G401.6 (cell line): ENCODE measurements around the gene PCDHGC5.

Experiments used
- FAIRE-seq: peaks from 2 replicates; lab custom pipeline; 2012; peaks lifted over from hg19 to GRCh38; lab: Jason Lieb, UNC

Gene PCDHGC5

DNA sequence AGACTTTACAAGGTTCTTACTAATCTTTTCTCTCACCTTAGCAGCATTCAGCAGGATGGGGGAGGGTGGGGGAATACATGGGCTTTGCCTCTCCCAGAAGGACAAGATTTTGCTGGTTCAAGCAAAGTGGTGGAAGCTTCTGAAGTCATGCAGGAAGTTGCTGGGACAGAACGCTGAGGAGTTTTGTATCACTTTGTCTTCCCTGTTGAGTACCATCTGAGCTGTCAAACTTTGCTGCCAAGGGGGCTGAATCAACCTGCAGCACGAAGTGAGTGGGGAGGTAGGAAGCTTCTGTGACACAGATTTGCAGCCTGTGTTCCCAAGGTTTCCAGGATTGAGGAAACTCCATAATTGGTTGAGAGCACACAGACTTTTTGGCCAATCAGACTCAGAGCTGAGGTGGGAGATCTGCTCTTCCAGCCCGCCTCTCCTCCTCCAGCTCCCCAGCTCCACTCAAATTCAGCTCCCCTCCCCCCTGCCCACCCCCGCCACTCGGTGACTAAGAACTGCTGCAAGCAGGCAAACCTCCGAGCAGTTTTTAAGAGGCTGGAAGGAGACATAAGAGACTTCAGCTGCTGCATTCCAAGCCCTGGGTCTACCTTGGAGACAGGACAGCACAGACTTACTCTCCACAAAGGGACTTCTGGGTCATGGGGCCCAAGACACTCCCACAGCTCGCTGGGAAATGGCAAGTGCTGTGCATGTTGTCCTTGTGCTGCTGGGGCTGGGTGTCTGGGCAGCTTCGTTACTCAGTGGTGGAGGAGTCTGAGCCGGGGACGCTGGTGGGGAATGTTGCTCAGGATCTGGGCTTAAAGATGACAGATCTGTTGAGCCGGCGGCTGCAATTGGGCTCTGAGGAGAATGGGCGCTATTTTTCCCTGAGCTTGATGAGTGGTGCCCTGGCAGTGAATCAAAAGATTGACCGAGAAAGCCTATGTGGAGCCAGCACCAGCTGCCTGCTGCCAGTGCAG, at the start of gene PCDHGC5:
Gene PCDHGC5 (plus strand): TSS at position 491 of the 971 bp plus-strand sequence. CDS start 160 bp downstream, at position 651.
- FAIRE-seq, result no peak

DNA sequence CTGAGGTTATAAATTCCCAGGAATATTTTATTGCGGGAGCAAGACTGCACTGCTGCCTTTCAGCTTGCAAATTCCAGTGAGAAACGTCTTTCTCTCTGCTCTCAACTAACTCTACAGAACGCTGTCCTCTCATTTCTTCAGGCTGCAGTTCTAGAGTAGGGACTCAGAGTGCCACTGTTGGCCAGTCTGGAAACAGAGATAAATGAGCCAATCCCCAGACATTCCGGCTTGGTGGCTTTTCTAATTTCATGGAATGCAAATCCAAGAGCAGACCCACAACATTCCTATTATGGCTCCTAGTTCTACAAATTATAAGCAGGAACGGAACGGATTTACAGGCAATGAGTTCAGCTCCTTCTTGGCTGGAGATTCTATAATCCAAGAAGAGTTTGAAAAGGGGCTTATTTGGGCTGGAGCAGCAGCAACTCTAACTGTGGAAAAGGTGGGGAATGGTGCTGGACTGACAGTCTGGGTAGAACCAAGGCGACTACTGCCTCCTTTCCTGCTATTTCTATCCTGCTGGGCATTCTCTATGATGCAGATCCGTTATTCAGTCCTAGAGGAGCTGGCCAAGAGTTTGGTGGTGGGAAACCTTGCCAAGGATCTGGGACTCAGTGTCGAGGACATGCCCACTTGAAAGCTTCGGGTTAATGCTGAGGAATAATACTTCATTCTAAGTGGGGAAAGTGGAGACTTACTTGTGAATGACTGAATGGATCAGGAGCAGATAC, 49.3 kb upstream of the PCDHGC5 start:
- FAIRE-seq, result no peak

DNA sequence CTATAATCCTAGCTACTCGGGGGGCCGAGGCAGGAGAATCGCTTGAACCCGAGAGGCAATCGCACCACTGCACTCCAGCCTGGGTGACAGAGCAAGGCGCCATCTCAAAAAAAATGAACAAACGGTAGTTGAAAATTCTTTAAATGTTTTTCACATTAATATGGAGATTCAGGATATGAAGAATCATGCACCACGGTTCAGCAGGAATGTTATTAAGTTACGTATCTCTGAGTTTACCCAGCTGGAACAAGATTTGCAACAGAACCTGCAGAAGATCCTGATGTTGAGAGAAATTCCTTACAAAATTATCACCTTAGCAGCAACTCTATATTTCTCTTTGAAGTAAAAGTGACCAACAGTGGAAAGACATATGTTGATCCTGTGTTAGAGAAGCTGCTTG, 48.5 kb upstream of the PCDHGC5 start:
- no peak for FAIRE-seq

DNA sequence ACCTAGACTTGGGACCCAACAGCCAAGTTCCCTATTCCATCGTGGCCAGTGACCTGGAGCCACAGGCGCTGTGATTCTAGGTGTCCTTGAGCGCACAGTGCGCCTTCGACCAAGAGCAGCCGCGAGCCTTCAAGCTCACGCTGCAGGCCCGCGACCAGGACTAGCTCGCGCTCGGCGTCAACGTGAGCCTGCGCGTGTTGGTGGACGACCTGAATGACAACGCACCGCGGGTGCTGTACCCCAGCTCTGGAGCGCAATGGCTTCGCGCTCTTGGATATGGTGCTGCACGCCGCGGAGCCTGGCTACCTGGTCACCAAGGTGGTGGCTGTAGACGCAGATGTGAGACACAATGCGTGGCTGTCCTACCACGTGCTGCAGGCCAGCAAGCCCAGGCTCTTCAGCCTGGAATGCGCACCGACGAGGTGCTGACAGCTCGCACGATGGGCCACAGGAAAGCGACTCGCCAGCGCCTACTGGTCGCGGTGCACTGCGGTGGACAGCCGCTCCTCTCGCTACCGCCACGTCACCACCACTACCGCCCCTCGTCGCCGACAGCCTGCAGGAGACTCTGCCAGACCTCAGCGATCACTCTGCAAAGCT, 47.2 kb upstream of the PCDHGC5 start:
- no peak for FAIRE-seq

DNA sequence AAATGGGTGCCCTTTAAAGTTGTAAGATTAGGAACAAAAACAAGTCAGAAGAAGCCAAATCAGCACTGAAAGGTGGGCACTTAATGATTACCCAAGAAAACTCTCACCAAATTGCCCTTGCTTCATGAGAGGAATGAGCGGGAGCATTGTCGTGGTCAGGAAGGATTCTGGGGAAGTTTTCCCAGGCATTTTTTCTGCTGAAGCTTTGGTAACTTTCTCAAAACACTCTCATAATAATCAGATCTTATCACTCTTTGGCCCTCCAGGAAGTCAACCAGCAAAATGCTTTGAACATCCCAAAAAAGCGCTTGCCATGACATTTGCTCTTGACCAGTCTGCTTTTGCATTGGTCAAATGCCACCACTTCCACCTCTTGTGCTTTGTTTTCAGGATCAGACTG, 23.5 kb upstream of the PCDHGC5 start:
- no peak for FAIRE-seq

DNA sequence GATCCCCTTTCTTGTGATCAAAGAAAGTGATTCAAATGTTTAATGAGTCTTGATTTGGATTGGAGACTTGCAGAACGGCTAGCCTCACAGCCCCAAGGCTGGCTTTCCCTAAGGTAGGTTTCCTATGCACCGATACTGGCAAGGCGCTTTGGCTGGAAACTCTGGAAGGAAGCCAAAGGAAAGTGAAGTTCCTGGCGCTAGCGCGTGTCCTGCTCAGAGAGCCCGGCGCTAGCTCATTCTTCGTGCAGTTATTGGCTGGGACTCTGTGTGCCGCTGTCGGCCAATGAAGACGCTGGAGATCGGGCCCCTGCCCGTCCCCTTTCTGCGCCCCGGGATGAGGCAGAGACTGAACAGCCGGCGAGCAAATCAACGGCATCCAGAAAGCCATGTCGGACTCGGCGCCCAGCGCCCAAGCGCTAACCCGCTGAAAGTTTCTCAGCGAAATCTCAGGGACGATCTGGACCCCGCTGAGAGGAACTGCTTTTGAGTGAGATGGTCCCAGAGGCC, 13.2 kb upstream of the PCDHGC5 start, which contains the start of gene PCDHGC3:
Gene PCDHGC3 (plus strand): TSS at position 342 of the 507 bp plus-strand sequence. CDS start 151 bp downstream, at position 493.
- FAIRE-seq, result no peak

DNA sequence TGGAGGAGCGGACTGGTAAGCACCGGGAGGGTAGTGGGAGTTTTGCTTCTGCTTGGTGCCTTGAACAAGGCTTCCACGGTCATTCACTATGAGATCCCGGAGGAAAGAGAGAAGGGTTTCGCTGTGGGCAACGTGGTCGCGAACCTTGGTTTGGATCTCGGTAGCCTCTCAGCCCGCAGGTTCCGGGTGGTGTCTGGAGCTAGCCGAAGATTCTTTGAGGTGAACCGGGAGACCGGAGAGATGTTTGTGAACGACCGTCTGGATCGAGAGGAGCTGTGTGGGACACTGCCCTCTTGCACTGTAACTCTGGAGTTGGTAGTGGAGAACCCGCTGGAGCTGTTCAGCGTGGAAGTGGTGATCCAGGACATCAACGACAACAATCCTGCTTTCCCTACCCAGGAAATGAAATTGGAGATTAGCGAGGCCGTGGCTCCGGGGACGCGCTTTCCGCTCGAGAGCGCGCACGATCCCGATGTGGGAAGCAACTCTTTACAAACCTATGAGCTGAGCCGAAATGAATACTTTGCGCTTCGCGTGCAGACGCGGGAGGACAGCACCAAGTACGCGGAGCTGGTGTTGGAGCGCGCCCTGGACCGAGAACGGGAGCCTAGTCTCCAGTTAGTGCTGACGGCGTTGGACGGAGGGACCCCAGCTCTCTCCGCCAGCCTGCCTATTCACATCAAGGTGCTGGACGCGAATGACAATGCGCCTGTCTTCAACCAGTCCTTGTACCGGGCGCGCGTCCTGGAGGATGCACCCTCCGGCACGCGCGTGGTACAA, 12.6 kb upstream of the PCDHGC5 start:
- no peak for FAIRE-seq

DNA sequence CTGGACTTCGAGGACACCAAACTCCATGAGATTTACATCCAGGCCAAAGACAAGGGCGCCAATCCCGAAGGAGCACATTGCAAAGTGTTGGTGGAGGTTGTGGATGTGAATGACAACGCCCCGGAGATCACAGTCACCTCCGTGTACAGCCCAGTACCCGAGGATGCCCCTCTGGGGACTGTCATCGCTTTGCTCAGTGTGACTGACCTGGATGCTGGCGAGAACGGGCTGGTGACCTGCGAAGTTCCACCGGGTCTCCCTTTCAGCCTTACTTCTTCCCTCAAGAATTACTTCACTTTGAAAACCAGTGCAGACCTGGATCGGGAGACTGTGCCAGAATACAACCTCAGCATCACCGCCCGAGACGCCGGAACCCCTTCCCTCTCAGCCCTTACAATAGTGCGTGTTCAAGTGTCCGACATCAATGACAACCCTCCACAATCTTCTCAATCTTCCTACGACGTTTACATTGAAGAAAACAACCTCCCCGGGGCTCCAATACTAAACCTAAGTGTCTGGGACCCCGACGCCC, 11.8 kb upstream of the PCDHGC5 start:
- no peak for FAIRE-seq

DNA sequence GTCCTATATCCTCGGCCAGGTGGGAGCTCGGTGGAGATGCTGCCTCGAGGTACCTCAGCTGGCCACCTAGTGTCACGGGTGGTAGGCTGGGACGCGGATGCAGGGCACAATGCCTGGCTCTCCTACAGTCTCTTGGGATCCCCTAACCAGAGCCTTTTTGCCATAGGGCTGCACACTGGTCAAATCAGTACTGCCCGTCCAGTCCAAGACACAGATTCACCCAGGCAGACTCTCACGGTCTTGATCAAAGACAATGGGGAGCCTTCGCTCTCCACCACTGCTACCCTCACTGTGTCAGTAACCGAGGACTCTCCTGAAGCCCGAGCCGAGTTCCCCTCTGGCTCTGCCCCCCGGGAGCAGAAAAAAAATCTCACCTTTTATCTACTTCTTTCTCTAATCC, 11.1 kb upstream of the PCDHGC5 start:
- no peak for FAIRE-seq

DNA sequence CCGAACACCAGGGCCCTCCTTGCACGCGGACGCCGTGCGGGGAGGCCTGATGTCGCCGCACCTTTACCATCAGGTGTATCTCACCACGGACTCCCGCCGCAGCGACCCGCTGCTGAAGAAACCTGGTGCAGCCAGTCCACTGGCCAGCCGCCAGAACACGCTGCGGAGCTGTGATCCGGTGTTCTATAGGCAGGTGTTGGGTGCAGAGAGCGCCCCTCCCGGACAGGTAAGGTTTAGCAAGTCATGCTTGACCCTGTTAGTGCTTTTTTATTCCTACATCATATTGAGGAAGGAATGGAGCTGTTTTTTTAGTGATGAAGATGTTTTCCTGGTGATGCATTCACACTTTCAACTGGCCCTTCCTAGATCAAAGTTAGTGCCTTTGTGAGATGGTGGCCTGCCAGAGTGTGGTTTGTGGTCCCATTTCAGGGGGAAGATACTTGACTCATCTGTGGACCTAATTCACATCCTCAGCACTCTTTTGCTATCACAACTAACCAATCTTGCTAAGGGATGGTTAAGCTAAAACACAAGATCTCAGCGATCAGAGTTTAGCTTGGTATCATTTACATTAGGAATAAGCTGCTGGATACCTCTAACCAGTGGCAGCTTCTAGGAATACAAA, 10.4 kb upstream of the PCDHGC5 start:
- FAIRE-seq, result no peak

DNA sequence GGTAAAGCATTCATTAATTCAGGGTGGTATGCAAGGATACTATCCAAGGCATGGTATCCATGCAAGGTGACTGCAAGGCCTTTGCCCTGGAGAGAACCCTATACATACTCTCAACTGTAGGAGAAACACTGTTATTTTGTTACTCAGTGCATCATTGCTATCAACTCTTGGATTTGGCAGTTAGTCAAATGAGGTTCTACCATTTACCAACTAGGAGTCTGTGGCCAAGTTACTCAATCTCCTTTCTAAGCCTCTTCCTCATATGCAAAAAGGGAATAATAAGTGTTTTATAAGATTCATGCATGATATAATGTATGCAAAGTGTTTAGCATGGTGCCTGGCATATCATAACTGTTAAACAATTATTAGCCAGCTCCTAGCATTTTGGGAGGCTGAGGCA, 9.1 kb upstream of the PCDHGC5 start:
- no peak for FAIRE-seq

DNA sequence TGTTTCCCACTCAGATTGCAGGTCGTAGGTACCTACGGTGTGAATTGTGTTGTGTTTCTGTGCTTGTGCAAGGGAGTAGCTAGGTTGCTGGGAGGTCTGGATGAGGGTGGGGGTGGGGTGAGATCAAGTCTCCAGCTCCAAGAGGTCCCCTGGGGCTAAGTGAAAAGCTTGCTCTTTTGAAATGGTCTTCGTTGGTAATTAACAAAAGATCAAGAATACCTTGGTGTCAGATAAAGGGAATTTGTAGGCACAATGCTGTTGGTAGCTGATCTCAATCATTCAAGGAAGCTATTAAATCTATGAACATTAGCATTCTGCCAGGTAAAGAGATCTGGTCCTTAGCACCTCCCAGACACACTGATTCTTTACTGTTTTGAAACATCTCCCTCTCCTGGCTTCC, 5.0 kb upstream of the PCDHGC5 start:
- FAIRE-seq, result no peak

DNA sequence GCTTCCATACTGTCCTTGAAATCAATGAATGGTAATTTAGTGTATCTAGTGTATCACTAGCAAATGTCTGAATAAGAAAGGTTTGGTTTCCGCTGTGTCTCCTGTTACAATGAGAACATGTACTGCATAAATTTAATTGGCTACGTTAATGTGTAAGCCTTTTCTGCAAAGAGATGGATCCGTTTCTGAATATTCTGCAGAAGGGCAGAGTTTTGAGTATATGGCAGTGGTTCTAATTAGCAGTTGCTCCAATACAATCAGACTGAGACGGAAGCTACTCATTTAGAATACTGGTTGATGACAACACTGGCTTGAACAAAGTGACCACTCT, 4.6 kb upstream of the PCDHGC5 start:
- FAIRE-seq, result no peak

DNA sequence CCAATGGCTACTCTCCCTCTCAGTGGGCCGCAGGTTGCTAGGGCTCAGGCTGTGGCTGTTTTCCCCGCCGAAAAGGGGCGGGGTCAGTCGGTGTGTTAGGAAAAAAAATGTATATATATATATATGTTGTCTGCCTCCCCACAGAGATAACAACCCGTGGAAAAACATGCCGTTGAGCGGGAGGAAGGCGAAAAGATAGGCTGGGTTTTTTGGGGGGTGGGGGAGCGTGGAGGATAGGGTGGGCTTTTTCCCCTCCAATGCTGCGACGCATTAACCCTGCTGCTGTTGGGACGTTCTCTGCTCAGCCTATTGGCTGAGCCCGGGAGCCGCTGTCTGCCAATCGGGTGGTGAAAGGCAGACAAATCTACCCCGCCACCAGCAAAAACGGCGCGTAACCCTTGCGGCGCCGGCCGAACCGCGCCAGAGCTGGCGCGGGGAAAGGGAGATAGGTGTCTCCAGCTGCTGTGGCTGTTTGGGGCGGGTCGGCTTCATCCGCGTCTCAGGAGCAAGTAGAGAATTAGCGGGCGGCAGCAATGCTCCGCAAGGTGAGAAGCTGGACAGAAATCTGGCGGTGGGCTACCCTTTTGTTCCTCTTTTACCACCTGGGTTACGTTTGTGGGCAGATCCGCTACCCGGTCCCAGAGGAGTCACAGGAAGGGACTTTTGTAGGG, 4.1 kb upstream of the PCDHGC5 start, which contains the start of gene PCDHGC4:
Gene PCDHGC4 (plus strand): TSS at position 390 of the 671 bp plus-strand sequence. CDS start 144 bp downstream, at position 534.
- FAIRE-seq, result no peak

DNA sequence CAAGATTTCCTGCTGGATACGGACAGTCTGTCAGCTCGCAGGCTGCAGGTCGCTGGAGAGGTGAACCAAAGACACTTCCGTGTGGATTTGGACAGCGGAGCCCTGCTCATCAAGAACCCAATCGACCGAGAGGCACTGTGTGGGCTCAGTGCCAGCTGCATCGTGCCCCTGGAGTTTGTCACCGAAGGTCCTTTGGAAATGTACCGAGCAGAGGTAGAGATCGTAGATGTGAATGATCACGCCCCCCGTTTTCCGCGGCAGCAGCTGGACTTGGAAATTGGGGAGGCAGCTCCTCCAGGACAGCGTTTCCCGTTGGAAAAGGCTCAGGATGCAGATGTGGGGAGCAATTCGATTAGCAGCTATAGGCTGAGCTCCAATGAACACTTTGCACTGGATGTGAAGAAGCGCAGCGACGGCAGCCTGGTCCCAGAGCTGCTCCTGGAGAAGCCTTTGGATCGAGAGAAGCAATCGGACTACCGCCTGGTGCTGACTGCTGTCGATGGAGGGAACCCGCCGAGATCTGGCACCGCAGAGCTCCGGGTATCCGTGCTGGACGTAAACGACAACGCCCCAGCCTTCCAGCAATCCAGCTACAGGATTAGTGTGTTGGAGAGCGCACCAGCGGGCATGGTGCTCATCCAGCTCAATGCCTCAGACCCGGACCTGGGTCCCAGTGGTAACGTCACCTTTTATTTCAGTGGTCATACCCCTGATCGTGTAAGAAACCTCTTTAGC, 3.4 kb upstream of the PCDHGC5 start:
- FAIRE-seq, result no peak

DNA sequence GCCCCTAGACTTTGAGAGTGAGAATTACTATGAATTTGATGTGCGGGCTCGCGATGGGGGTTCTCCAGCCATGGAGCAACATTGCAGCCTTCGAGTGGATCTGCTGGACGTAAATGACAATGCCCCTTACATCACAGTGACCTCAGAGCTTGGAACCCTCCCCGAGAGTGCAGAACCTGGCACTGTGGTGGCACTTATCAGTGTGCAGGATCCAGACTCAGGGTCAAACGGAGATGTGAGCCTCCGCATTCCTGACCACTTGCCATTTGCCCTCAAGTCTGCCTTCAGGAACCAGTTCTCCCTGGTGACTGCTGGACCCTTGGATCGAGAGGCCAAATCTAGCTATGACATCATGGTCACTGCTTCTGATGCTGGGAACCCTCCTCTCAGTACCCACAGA, 2.8 kb upstream of the PCDHGC5 start:
- no peak for FAIRE-seq

DNA sequence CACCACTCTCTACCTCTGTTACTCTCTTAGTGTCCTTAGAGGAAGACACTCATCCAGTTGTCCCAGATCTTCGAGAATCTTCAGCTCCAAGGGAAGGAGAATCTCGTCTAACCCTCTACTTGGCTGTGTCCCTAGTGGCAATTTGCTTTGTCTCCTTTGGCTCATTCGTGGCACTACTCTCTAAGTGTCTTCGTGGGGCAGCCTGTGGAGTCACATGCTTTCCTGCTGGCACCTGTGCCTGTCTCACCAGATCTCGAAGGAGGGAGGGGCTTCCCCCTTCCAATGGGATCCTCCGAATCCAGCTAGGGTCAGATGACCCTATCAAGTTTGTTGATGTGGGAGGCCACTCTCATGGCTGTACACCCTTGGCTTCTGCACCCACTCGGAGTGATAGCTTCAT, 1.8 kb upstream of the PCDHGC5 start:
- FAIRE-seq, result no peak

DNA sequence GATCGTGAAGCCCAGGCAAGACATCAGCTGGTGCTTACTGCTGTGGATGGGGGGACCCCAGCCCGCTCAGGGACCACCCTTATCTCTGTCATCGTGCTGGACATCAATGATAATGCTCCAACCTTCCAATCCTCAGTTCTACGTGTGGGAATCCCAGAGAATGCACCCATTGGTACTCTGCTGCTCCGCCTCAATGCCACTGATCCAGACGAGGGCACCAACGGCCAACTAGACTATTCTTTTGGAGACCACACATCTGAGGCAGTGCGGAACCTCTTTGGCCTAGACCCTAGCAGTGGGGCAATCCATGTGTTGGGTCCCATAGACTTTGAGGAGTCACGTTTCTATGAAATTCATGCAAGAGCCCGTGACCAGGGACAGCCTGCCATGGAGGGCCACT, 960 bp downstream of the PCDHGC5 start:
- no peak for FAIRE-seq

DNA sequence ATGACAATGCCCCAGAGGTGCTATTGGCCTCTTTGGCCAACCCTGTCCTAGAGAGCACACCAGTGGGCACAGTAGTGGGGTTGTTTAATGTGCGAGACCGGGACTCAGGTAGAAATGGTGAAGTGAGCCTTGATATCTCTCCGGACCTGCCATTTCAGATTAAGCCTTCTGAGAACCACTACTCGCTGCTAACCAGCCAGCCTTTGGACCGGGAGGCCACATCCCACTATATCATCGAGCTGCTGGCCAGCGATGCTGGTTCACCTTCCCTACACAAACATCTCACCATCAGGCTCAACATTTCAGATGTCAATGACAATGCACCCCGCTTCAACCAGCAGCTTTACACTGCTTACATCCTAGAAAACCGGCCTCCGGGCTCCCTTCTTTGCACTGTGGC, 1.4 kb downstream of the PCDHGC5 start:
- no peak for FAIRE-seq

DNA sequence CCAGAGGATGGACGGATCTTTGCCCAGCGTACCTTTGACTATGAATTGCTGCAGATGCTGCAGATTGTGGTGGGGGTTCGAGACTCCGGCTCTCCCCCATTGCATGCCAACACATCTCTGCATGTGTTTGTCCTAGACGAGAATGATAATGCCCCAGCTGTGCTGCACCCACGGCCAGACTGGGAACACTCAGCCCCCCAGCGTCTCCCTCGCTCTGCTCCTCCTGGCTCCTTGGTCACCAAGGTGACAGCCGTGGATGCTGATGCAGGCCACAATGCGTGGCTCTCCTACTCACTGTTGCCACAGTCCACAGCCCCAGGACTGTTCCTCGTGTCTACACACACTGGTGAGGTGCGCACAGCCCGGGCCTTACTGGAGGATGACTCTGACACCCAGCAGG, 1.9 kb downstream of the PCDHGC5 start:
- no peak for FAIRE-seq
